Measurements from ENCODE around the gene IL3. TPM values are rescaled to one million over a fixed set of nuclear protein-coding genes. Genes with fewer than 3 reads are reported as not detected.

The IL3 gene
- total RNA-seq, 1 donor from 2014 or later: not detected

DNA sequence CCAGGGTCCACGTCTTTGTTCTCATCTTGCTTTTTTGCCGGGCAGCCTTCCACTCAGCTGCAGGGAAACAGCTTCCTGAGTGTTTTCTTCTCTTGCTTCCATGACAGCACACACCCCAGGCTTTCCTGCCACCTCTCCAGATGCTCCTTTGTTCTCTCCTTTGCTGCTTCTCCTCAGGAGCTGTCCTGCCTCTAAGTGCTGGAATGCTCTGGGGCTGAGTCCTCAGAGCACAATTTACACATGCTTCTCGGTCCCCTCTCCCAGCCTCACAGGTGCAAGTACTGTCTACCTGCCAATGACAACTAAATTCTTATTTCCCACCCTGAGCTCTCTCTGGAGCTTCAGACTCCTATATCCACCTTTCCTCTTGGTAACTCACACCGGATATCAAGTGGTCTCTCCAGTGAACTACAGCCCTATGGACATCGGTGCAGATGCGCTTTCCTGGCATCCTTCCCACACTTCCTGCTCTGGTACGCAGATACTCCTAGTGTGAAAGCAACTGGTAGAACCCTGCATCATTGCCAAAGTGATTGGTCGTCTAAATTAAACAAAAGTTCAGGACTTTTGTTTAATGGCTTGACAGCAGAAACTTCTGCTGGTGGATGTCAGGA is 35.6 kb upstream of the IL3 start:
- Histone ChIP-seq H3K27ac (no peak overlapping the region), H3K4me3 (no peak overlapping the region), H3K9ac (no peak overlapping the region), H3K4me2 (no peak overlapping the region), H3K36me3 (no peaks in the 10 kb centered on the region), H3K79me2 (ENCODE audit: low read depth) (no peaks in the 10 kb centered on the region), H3K27me3 (no peaks in the 10 kb centered on the region), H4K20me1 (ENCODE audit: low read depth) (no peaks in the 10 kb centered on the region), H3K4me1 (no peaks in the 10 kb centered on the region), H2AFZ (replicated peaks) (no peak overlapping the region), H3K9me3 (ENCODE audit: low read depth) (no peaks in the 10 kb centered on the region), H3F3A (ENCODE audit: low read depth) (no peaks in the 10 kb centered on the region)
- Mint-ChIP-seq H3K4me1 (no peaks in the 10 kb centered on the region), H3K36me3 (no peaks in the 10 kb centered on the region), H3K9me3 (no peaks in the 10 kb centered on the region), H3K4me3 (no peak overlapping the region), H3K27ac (no peak overlapping the region), H3K27me3 (ENCODE audit: insufficient read depth, low read depth) (peaks cover 3% of the 10 kb centered on the region)
- peak; percentile 51 for DNase-seq (ENCODE audit: low spot score)
- TF ChIP-seq, protein P1, sequence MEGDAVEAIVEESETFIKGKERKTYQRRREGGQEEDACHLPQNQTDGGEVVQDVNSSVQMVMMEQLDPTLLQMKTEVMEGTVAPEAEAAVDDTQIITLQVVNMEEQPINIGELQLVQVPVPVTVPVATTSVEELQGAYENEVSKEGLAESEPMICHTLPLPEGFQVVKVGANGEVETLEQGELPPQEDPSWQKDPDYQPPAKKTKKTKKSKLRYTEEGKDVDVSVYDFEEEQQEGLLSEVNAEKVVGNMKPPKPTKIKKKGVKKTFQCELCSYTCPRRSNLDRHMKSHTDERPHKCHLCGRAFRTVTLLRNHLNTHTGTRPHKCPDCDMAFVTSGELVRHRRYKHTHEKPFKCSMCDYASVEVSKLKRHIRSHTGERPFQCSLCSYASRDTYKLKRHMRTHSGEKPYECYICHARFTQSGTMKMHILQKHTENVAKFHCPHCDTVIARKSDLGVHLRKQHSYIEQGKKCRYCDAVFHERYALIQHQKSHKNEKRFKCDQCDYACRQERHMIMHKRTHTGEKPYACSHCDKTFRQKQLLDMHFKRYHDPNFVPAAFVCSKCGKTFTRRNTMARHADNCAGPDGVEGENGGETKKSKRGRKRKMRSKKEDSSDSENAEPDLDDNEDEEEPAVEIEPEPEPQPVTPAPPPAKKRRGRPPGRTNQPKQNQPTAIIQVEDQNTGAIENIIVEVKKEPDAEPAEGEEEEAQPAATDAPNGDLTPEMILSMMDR (IDR thresholded peaks at IDR 0.05): no peak
- no peak for TF ChIP-seq EZH2phosphoT487 (IDR thresholded peaks at IDR 0.05)

- H3K36me3 ChIP-seq: no peaks in the 10 kb centered on the region
- no peaks in the 10 kb centered on the region for H3F3A ChIP-seq (ENCODE audit: low read depth)
- Mint-ChIP-seq H3K27me3 (ENCODE audit: insufficient read depth, low read depth) (peaks cover 3% of the 10 kb centered on the region), H3K4me3 (no peak overlapping the region), H3K4me1 (no peaks in the 10 kb centered on the region), H3K36me3 (no peaks in the 10 kb centered on the region), H3K27ac (no peak overlapping the region), H3K9me3 (no peaks in the 10 kb centered on the region)
- no peak overlapping the region for H3K4me3 ChIP-seq
- no peak overlapping the region for H3K27ac ChIP-seq
- no peak overlapping the region for H3K9ac ChIP-seq
- no peaks in the 10 kb centered on the region for H3K79me2 ChIP-seq (ENCODE audit: low read depth)
- no peak for DNase-seq (ENCODE audit: low spot score)
- no peaks in the 10 kb centered on the region for H3K9me3 ChIP-seq (ENCODE audit: low read depth)
- no peaks in the 10 kb centered on the region for H3K4me1 ChIP-seq
- no peak overlapping the region for H2AFZ ChIP-seq (replicated peaks)
- TF ChIP-seq EZH2 (IDR thresholded peaks at IDR 0.05) (no peak), EZH2phosphoT487 (IDR thresholded peaks at IDR 0.05) (no peak)
- TF ChIP-seq, protein P1 (IDR thresholded peaks at IDR 0.05): no peak
- no peak overlapping the region for H3K4me2 ChIP-seq
- H4K20me1 ChIP-seq (ENCODE audit: low read depth): no peaks in the 10 kb centered on the region
- no peaks in the 10 kb centered on the region for H3K27me3 ChIP-seq
These were observed 35.0 kb upstream of the IL3 start for GRCh38 chr5:132025403-132025971.

GRCh38 chr5:132026516-132027008 is 33.9 kb upstream of the IL3 start:
- Histone ChIP-seq H3K27me3 (no peaks in the 10 kb centered on the region), H3F3A (ENCODE audit: low read depth) (no peaks in the 10 kb centered on the region), H3K27ac (no peak overlapping the region), H3K79me2 (ENCODE audit: low read depth) (no peaks in the 10 kb centered on the region), H4K20me1 (ENCODE audit: low read depth) (no peaks in the 10 kb centered on the region), H3K9ac (no peak overlapping the region), H3K4me3 (no peak overlapping the region), H3K9me3 (ENCODE audit: low read depth) (no peaks in the 10 kb centered on the region), H3K4me1 (no peaks in the 10 kb centered on the region), H3K36me3 (no peaks in the 10 kb centered on the region), H2AFZ (replicated peaks) (no peak overlapping the region), H3K4me2 (no peak overlapping the region)
- Mint-ChIP-seq H3K4me3 (no peak overlapping the region), H3K36me3 (no peaks in the 10 kb centered on the region), H3K4me1 (no peaks in the 10 kb centered on the region), H3K27me3 (ENCODE audit: insufficient read depth, low read depth) (peaks cover 3% of the 10 kb centered on the region), H3K27ac (no peak overlapping the region), H3K9me3 (no peaks in the 10 kb centered on the region)
- TF ChIP-seq EZH2 (IDR thresholded peaks at IDR 0.05) (no peak), EZH2phosphoT487 (IDR thresholded peaks at IDR 0.05) (no peak)
- TF ChIP-seq, protein P1 (IDR thresholded peaks at IDR 0.05): no peak
- DNase-seq (ENCODE audit: low spot score): no peak
